HCT116 (cell line): ENCODE data around the gene SBF2. TPM values are rescaled to one million over a fixed set of nuclear protein-coding genes. Genes with fewer than 3 reads are reported as not detected.

Experiments used
- ATAC-seq: fragments of 200-7000 bp; cut with Tn5 transposase; 2 replicates; pipeline ENCODE4 v1.9.1; 2020; ENCODE audit warnings: mild to moderate bottlenecking, moderate library complexity
- BruUV-seq: library from RNA; stranded (reverse); fragments of 400-500 nt; replicated peaks from 2 replicates; lab custom pipeline; 2021; lab: Mats Ljungman, UMichigan
- CTCF ChIA-PET: fragments of 300-600 bp; sonication (Branson Sonifier 250); formaldehyde crosslinking; loops from one replicate; lab custom pipeline; 2021; ENCODE audit warnings: antibody characterized with exemption; lab: Charles Lee
- POLR2A ChIA-PET: fragments of 300-600, 350-600 bp; sonication (Branson Sonifier 250); formaldehyde crosslinking; loops from one replicate; lab custom pipeline; 2021; ENCODE audit warnings: antibody characterized with exemption; lab: Charles Lee
- RAD21 ChIA-PET, 2 experiments: fragments of 300-600 bp; sonication (Branson Sonifier 250); formaldehyde crosslinking; loops; one replicate each; lab custom pipeline; 2023; ENCODE audit warnings: low total read pairs in 2 of 2; ENCODE audit not compliant: uncharacterized antibody in 2 of 2, unreplicated experiment in 2 of 2, low non-redundant PET in 1 of 2; lab: Charles Lee
- DNase-seq: peaks from one replicate; pipeline ENCODE4 v3.0.0-alpha.2; 2010; ENCODE audit warnings: low read depth, low spot score
- H2AFZ ChIP-seq: fragments of 200-600 bp; shearing (Covaris generic), sonication (generic); 2 replicates; pipeline ENCODE4 v1.6.1; 2017; ENCODE audit warnings: low read depth, mixed run types, mixed read lengths, antibody characterized with exemption, low read length; ENCODE audit not compliant: poor library complexity, severe bottlenecking
- H3K27ac ChIP-seq: 2 replicates; pipeline ENCODE4 v1.5.1; 2012; ENCODE audit warnings: low read depth, low read length
- H3K27me3 ChIP-seq: fragments of 200-600 bp; sonication (generic); 2 replicates; pipeline ENCODE4 v1.6.1; 2016; ENCODE audit warnings: mixed run types, low read length, mixed read lengths; ENCODE audit not compliant: insufficient read depth
- H3K36me3 ChIP-seq, 2 experiments: fragments of 200-500 bp in 1 of 2; fragments of 200-600 bp in 1 of 2; sonication (Bioruptor generic) in 1 of 2; sonication (generic) in 1 of 2; 2 replicates each; pipeline versions ENCODE4 v1.5.1 to v1.6.1; 2014 to 2016; ENCODE audit warnings: low read length in 2 of 2, inconsistent platforms in 1 of 2, mixed read lengths in 1 of 2, mixed run types in 1 of 2; ENCODE audit not compliant: insufficient read depth in 2 of 2, control insufficient read depth in 1 of 2
- H3K4me1 ChIP-seq, 2 experiments: fragments of 200-600 bp in 1 of 2; sonication (generic) in 1 of 2; 2 replicates each; pipeline versions ENCODE4 v1.5.1 to v1.6.1; 2012 to 2017; ENCODE audit warnings: low read length in 2 of 2, inconsistent platforms in 1 of 2, mild to moderate bottlenecking in 1 of 2, mixed read lengths in 1 of 2, mixed run types in 1 of 2, moderate library complexity in 1 of 2; ENCODE audit not compliant: insufficient read depth in 2 of 2, control insufficient read depth in 1 of 2
- H3K4me2 ChIP-seq: fragments of 200-600 bp; sonication (generic); 2 replicates; pipeline ENCODE4 v1.6.1; 2017; ENCODE audit warnings: mixed run types, low read length, mixed read lengths
- H3K4me3 ChIP-seq, 2 experiments: fragments of 200-600 bp in 1 of 2; sonication (generic) in 1 of 2; replicated peaks in 1 of 2; 2 replicates each; pipeline ENCODE4 v1.5.1; 2011 to 2016; ENCODE audit warnings: low read length in 2 of 2, control low read depth in 1 of 2, low read depth in 1 of 2, mild to moderate bottlenecking in 1 of 2, mixed read lengths in 1 of 2, mixed run types in 1 of 2
- H3K79me2 ChIP-seq: fragments of 200-600 bp; sonication (generic); 2 replicates; pipeline ENCODE4 v1.6.1; 2017; ENCODE audit warnings: mild to moderate bottlenecking, mixed run types, low read length, moderate library complexity, mixed read lengths; ENCODE audit not compliant: insufficient read depth
- H3K9ac ChIP-seq: fragments of 200-600 bp; sonication (generic); 2 replicates; pipeline ENCODE4 v1.6.1; 2016; ENCODE audit warnings: low read length, mixed read lengths
- H3K9me2 ChIP-seq: fragments of 200-600 bp; sonication (generic), shearing (Covaris generic); 2 replicates; pipeline ENCODE4 v1.6.1; 2017; ENCODE audit warnings: mixed run types, mild to moderate bottlenecking, moderate library complexity; ENCODE audit not compliant: insufficient read depth
- H3K9me3 ChIP-seq, 2 experiments: fragments of 200-500 bp in 1 of 2; fragments of 200-600 bp in 1 of 2; sonication (Bioruptor generic) in 1 of 2; sonication (generic) in 1 of 2; 2 replicates each; pipeline ENCODE4 v1.6.1; 2014 to 2017; ENCODE audit warnings: low read length in 2 of 2, mixed read lengths in 2 of 2, inconsistent platforms in 1 of 2, low read depth in 1 of 2, mild to moderate bottlenecking in 1 of 2, mixed run types in 1 of 2, moderate library complexity in 1 of 2; ENCODE audit not compliant: control insufficient read depth in 1 of 2, insufficient read depth in 1 of 2
- H4K20me1 ChIP-seq: fragments of 200-600 bp; sonication (generic), shearing (Covaris generic); 2 replicates; pipeline ENCODE4 v1.6.1; 2017; ENCODE audit warnings: mixed run types, mild to moderate bottlenecking, moderate library complexity; ENCODE audit not compliant: insufficient read depth
- CEBPB ChIP-seq: IDR thresholded peaks from 2 replicates; pipeline ENCODE4 v1.6.1; 2012; ENCODE audit warnings: low read depth
- ELF1 ChIP-seq: IDR thresholded peaks from 2 replicates; pipeline ENCODE4 v1.6.1; 2012; ENCODE audit warnings: low read depth, borderline replicate concordance
- EZH2 ChIP-seq: fragments of 200-600 bp; sonication (generic); IDR thresholded peaks from 2 replicates; pipeline ENCODE4 v1.6.1; 2017; ENCODE audit warnings: antibody characterized with exemption, mixed run types
- EZH2phosphoT487 ChIP-seq: fragments of 200-600 bp; IDR thresholded peaks from 2 replicates; pipeline ENCODE4 v1.6.1; 2018; ENCODE audit warnings: antibody characterized with exemption, borderline replicate concordance
- JUND ChIP-seq: IDR thresholded peaks from 2 replicates; pipeline ENCODE4 v1.6.1; 2012
- POLR2A ChIP-seq: IDR thresholded peaks from 2 replicates; pipeline ENCODE4 v1.7.0; 2011; ENCODE audit warnings: borderline replicate concordance; ENCODE audit not compliant: insufficient read depth, insufficient read length; ENCODE audit errors: extremely low read depth
- POLR2AphosphoS5 ChIP-seq: IDR thresholded peaks from 2 replicates; pipeline ENCODE4 v1.6.1; 2011; ENCODE audit warnings: mild to moderate bottlenecking, low read depth, low read length, moderate library complexity
- SP1 ChIP-seq: IDR thresholded peaks from 2 replicates; pipeline ENCODE4 v1.6.1; 2012; ENCODE audit warnings: low read depth
- SRF ChIP-seq: IDR thresholded peaks from 2 replicates; pipeline ENCODE4 v1.6.1; 2012; ENCODE audit warnings: low read depth
- TCF7L2 ChIP-seq: IDR thresholded peaks from 2 replicates; pipeline ENCODE4 v1.7.0; 2011; ENCODE audit warnings: borderline replicate concordance, inconsistent platforms; ENCODE audit not compliant: insufficient read depth, insufficient read length; ENCODE audit errors: extremely low read depth
- ZFX ChIP-seq: fragments of 450-650 bp; IDR thresholded peaks from 2 replicates; pipeline ENCODE4 v1.6.1; 2017
- intact Hi-C: fragments of 100-400 bp; cut with micrococcal nuclease; formaldehyde crosslinking; loops from 2 replicates; pipeline ENCODE4 v1.10.0; 2022
- total RNA-seq: library from RNA; stranded (reverse); gene quantifications from one replicate; pipeline ENCODE4 v1.2.1, GENCODE V29; 2021; ENCODE audit not compliant: unreplicated experiment
- TF ChIP-seq, protein P1 (sequence below): IDR thresholded peaks from 2 replicates; pipeline ENCODE4 v1.6.1; 2011; ENCODE audit warnings: mild to moderate bottlenecking, low read length, moderate library complexity; ENCODE audit not compliant: insufficient replicate concordance; ENCODE audit errors: extremely low read depth
- TF ChIP-seq, protein P2 (sequence below): IDR thresholded peaks from 2 replicates; pipeline ENCODE4 v1.6.1; 2012; ENCODE audit warnings: low read depth

SBF2 gene
- total RNA-seq, 1 experiment from 2014 or later: 35.0 TPM

DNA sequence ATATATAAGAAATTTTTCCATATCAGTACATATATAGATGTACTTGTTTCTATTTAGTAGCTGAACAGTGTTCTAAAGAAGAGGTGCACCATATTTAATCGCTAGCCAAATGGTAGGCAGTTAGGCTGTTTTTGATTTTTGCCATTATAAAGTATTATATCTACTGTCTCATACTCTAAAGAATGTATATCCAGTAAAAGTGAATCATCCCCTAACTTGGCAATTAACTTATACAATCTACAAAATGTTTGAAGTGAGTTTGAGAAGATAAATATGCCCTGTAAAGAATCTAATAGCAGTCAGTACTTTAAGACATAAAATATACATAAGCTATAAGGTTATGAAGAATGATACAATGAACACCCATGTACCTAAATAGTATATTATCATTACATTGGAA is 338.6 kb downstream of the SBF2 start:
- H3K9ac ChIP-seq: no peak overlapping the region
- TF ChIP-seq SRF (no peak), ZFX (no peak)
- TF ChIP-seq, protein P1, sequence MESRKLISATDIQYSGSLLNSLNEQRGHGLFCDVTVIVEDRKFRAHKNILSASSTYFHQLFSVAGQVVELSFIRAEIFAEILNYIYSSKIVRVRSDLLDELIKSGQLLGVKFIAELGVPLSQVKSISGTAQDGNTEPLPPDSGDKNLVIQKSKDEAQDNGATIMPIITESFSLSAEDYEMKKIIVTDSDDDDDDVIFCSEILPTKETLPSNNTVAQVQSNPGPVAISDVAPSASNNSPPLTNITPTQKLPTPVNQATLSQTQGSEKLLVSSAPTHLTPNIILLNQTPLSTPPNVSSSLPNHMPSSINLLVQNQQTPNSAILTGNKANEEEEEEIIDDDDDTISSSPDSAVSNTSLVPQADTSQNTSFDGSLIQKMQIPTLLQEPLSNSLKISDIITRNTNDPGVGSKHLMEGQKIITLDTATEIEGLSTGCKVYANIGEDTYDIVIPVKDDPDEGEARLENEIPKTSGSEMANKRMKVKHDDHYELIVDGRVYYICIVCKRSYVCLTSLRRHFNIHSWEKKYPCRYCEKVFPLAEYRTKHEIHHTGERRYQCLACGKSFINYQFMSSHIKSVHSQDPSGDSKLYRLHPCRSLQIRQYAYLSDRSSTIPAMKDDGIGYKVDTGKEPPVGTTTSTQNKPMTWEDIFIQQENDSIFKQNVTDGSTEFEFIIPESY: no peak
- no peaks in the 10 kb centered on the region for H3K4me1 ChIP-seq
- H3K79me2 ChIP-seq: no peaks in the 10 kb centered on the region
- ChIA-PET CTCF (no interaction called here), POLR2A (no interaction called here), RAD21 (no interaction called here)
- ATAC-seq (no peak), DNase-seq (no peak)
- H3K27ac ChIP-seq: no peak overlapping the region
- H4K20me1 ChIP-seq: no peaks in the 10 kb centered on the region
- no peaks in the 10 kb centered on the region for H3K36me3 ChIP-seq
- no peaks in the 10 kb centered on the region for H3K9me3 ChIP-seq
- no peak overlapping the region for H3K4me3 ChIP-seq
- intact Hi-C loops: no loop called here
- H2AFZ ChIP-seq: no peak overlapping the region
- BruUV-seq: no TSS peak
- H3K27me3 ChIP-seq: no peaks in the 10 kb centered on the region
- H3K4me2 ChIP-seq: no peak overlapping the region
- H3K9me2 ChIP-seq: no peaks in the 10 kb centered on the region

DNA sequence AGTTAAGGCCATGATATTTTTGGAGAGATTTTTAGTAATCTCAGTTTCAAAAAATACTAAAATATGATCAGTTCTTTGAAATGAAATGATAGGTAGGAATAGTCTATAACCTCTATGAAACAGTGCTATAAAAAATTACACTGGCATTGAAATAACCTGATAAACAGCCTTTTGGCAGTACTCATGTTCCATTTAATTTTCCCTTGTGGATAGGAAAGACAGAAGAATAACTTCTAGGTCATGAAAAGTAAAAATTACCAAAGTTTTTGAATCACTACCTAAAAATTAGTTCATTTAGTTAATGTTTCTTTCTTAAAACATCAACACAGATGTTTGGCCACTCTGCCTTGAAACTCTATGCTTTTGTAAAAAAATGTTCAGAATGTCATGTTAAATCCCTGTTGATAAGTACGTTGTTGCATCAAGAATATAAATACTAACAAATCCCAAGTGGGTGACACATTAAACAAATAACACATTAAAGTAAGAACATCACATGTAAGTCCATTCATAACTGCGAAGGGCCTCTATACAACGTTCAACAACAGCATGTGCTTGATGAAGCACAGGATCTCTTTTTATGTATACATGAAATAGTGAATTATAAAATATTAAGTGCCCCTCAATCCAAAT is 339.9 kb downstream of the SBF2 start:
- no peak overlapping the region for H3K4me3 ChIP-seq
- ChIA-PET POLR2A (no interaction called here), RAD21 (no interaction called here), CTCF (no interaction called here)
- BruUV-seq: no TSS peak
- no peak for DNase-seq
- H4K20me1 ChIP-seq: no peaks in the 10 kb centered on the region
- no peaks in the 10 kb centered on the region for H3K79me2 ChIP-seq
- H3K9ac ChIP-seq: no peak overlapping the region
- no peak for ATAC-seq
- no peaks in the 10 kb centered on the region for H3K9me2 ChIP-seq
- intact Hi-C loops: no loop called here
- no peaks in the 10 kb centered on the region for H3K36me3 ChIP-seq
- no peaks in the 10 kb centered on the region for H3K4me1 ChIP-seq
- no peak overlapping the region for H3K4me2 ChIP-seq
- no peak overlapping the region for H3K27ac ChIP-seq
- H3K27me3 ChIP-seq: no peaks in the 10 kb centered on the region
- H2AFZ ChIP-seq: no peak overlapping the region
- H3K9me3 ChIP-seq: no peaks in the 10 kb centered on the region
- no peak for TF ChIP-seq CEBPB
- no peak for TF ChIP-seq EZH2
- TF ChIP-seq, protein P2, sequence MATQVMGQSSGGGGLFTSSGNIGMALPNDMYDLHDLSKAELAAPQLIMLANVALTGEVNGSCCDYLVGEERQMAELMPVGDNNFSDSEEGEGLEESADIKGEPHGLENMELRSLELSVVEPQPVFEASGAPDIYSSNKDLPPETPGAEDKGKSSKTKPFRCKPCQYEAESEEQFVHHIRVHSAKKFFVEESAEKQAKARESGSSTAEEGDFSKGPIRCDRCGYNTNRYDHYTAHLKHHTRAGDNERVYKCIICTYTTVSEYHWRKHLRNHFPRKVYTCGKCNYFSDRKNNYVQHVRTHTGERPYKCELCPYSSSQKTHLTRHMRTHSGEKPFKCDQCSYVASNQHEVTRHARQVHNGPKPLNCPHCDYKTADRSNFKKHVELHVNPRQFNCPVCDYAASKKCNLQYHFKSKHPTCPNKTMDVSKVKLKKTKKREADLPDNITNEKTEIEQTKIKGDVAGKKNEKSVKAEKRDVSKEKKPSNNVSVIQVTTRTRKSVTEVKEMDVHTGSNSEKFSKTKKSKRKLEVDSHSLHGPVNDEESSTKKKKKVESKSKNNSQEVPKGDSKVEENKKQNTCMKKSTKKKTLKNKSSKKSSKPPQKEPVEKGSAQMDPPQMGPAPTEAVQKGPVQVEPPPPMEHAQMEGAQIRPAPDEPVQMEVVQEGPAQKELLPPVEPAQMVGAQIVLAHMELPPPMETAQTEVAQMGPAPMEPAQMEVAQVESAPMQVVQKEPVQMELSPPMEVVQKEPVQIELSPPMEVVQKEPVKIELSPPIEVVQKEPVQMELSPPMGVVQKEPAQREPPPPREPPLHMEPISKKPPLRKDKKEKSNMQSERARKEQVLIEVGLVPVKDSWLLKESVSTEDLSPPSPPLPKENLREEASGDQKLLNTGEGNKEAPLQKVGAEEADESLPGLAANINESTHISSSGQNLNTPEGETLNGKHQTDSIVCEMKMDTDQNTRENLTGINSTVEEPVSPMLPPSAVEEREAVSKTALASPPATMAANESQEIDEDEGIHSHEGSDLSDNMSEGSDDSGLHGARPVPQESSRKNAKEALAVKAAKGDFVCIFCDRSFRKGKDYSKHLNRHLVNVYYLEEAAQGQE: no peak
- no peak for TF ChIP-seq TCF7L2
- TF ChIP-seq POLR2A: no peak
- no peak for TF ChIP-seq POLR2AphosphoS5
- no peak for TF ChIP-seq ELF1
- TF ChIP-seq EZH2phosphoT487: no peak
- no peak for TF ChIP-seq SRF
- no peak for TF ChIP-seq SP1
- no peak for TF ChIP-seq JUND
